Neural cell (in vitro differentiated cells): Measurements from ENCODE around the gene HSBP1L1.

Experiments used
- CTCF ChIP-seq: fragments of 450-650 bp; IDR thresholded peaks from 2 replicates; pipeline ENCODE4 v1.5.1; 2014; ENCODE audit warnings: antibody characterized with exemption, mild to moderate bottlenecking, moderate library complexity; ENCODE audit not compliant: poor library complexity, severe bottlenecking
- EP300 ChIP-seq: fragments of 450-650 bp; conservative IDR thresholded peaks from 2 replicates; pipeline ENCODE4 v1.6.1; 2014; ENCODE audit warnings: antibody characterized with exemption, mild to moderate bottlenecking, moderate library complexity; ENCODE audit not compliant: poor library complexity, severe bottlenecking
- EZH2 ChIP-seq: fragments of 200-600, 300-800 bp; shearing (Covaris generic), sonication (generic); IDR thresholded peaks from 2 replicates; pipeline ENCODE4 v1.6.1; 2014; ENCODE audit warnings: antibody characterized with exemption, low read length, borderline replicate concordance, mild to moderate bottlenecking; ENCODE audit not compliant: insufficient read depth, poor library complexity, severe bottlenecking
- MXI1 ChIP-seq: fragments of 450-650 bp; conservative IDR thresholded peaks from 2 replicates; pipeline ENCODE4 v1.6.1; 2014; ENCODE audit warnings: antibody characterized with exemption, mild to moderate bottlenecking; ENCODE audit not compliant: poor library complexity, severe bottlenecking
- POLR2AphosphoS5 ChIP-seq: IDR thresholded peaks from 2 replicates; pipeline ENCODE4 v1.6.1; 2012
- RAD21 ChIP-seq: fragments of 450-650 bp; conservative IDR thresholded peaks from 2 replicates; pipeline ENCODE4 v1.6.1; 2014; ENCODE audit warnings: antibody characterized with exemption, mild to moderate bottlenecking, moderate library complexity
- REST ChIP-seq: IDR thresholded peaks from 2 replicates; pipeline ENCODE4 v1.6.1; 2012; ENCODE audit warnings: borderline replicate concordance
- SMC3 ChIP-seq: fragments of 450-650 bp; conservative IDR thresholded peaks from 2 replicates; pipeline ENCODE4 v1.6.1; 2014; ENCODE audit warnings: antibody characterized with exemption, mild to moderate bottlenecking, moderate library complexity; ENCODE audit not compliant: poor library complexity
- TAF1 ChIP-seq: IDR thresholded peaks from 2 replicates; pipeline ENCODE4 v1.6.1; 2012; ENCODE audit warnings: low read depth

- TF ChIP-seq CTCF (no peak), EP300 (no peak), EZH2 (no peak), POLR2AphosphoS5 (no peak), SMC3 (no peak), MXI1 (no peak), REST (no peak), TAF1 (no peak), RAD21 (no peak)
Observed at GRCh38 chr18:79942211-79942610, 22.2 kb upstream of the HSBP1L1 start.
